K562 (cell line): Measurements from ENCODE around the gene FOXS1. TPM values are rescaled to one million over a fixed set of nuclear protein-coding genes. Genes with fewer than 3 reads are reported as not detected.

ENCODE experiments used
- ATAC-seq: fragments of 200-7000 bp; cut with Tn5 transposase; 3 replicates; pipeline ENCODE4 v1.9.1; 2020; ENCODE audit warnings: moderate library complexity
- BruUV-seq: library from RNA; stranded (reverse); fragments of 400-500 nt; replicated peaks from 2 replicates; lab custom pipeline; 2021; lab: Mats Ljungman, UMichigan
- CTCF ChIA-PET: fragments of 300-600 bp; formaldehyde crosslinking; extraction: SDS; loops from one replicate; lab custom pipeline; 2021; ENCODE audit warnings: low intra/inter-chr PET ratio; lab: Yijun Ruan, JAX
- POLR2A ChIA-PET: fragments of 300-600, 350-650 bp; sonication (Branson Sonifier 250); formaldehyde crosslinking; extraction: SDS; loops from one replicate; lab custom pipeline; 2021; ENCODE audit warnings: antibody characterized with exemption, inconsistent platforms; lab: Yijun Ruan, JAX
- DNase-seq, 4 experiments: peaks; one replicate each; pipeline versions ENCODE4 v3.0.0 to v3.0.0-alpha.2; 2011 to 2018; ENCODE audit warnings: low spot score in 3 of 4, mixed read lengths in 3 of 4; ENCODE audit errors: extremely low read depth in 1 of 4
- FAIRE-seq: peaks from 2 replicates; lab custom pipeline; 2011; peaks lifted over from hg19 to GRCh38; lab: Jason Lieb, UNC
- H2AFZ ChIP-seq: 2 replicates; pipeline ENCODE4 v1.6.0; 2011; ENCODE audit warnings: low read depth, low read length, control low read depth, inconsistent platforms
- H3K27ac ChIP-seq: fragments of 200-600 bp; 3 replicates; pipeline ENCODE4 v1.8.0; 2011; ENCODE audit warnings: low read depth, mild to moderate bottlenecking, control low read depth, inconsistent platforms, low read length, moderate library complexity, mixed read lengths; ENCODE audit errors: extremely low read depth
- H3K27me3 ChIP-seq, 2 experiments: fragments of 300-600 bp in 1 of 2; 2 replicates in 1 of 2; 3 replicates in 1 of 2; pipeline versions ENCODE4 v1.6.0 to v1.8.0; 2011; ENCODE audit warnings: inconsistent platforms in 2 of 2, low read length in 2 of 2, mild to moderate bottlenecking in 1 of 2, mixed read lengths in 1 of 2, moderate library complexity in 1 of 2; ENCODE audit not compliant: control insufficient read depth in 2 of 2, insufficient read depth in 2 of 2
- H3K36me3 ChIP-seq: fragments of 300-600 bp; 3 replicates; pipeline ENCODE4 v1.8.0; 2011; ENCODE audit warnings: mild to moderate bottlenecking, low read length, inconsistent platforms; ENCODE audit not compliant: control insufficient read depth, insufficient read depth
- H3K4me1 ChIP-seq, 2 experiments: fragments of 200-600 bp in 1 of 2; replicated peaks in 1 of 2; 2 replicates in 1 of 2; 3 replicates in 1 of 2; pipeline versions ENCODE4 v1.5.1 to v1.8.0; 2011; ENCODE audit warnings: inconsistent platforms in 2 of 2, low read length in 2 of 2, mild to moderate bottlenecking in 1 of 2, mixed read lengths in 1 of 2, moderate library complexity in 1 of 2; ENCODE audit not compliant: control insufficient read depth in 2 of 2, insufficient read depth in 2 of 2
- H3K4me2 ChIP-seq: 2 replicates; pipeline ENCODE4 v1.6.1; 2011; ENCODE audit warnings: low read length, control low read depth, inconsistent platforms, mixed read lengths; ENCODE audit not compliant: insufficient read depth
- H3K4me3 ChIP-seq: fragments of 200-600 bp; sonication (generic), shearing (Covaris generic); 2 replicates; pipeline ENCODE4 v1.5.1; 2016; ENCODE audit warnings: control low read depth, inconsistent platforms
- H3K79me2 ChIP-seq: fragments of 200-600 bp; 3 replicates; pipeline ENCODE4 v1.8.0; 2011; ENCODE audit warnings: low read length, inconsistent platforms; ENCODE audit not compliant: control insufficient read depth, insufficient read depth
- H3K9ac ChIP-seq, 2 experiments: 2 replicates each; pipeline versions ENCODE4 v1.6.0 to v1.6.1; 2011; ENCODE audit warnings: low read depth in 2 of 2, low read length in 2 of 2, control low read depth in 1 of 2, inconsistent platforms in 1 of 2, mild to moderate bottlenecking in 1 of 2, mixed read lengths in 1 of 2; ENCODE audit not compliant: insufficient read depth in 1 of 2
- H3K9me1 ChIP-seq: one replicate; pipeline ENCODE4 v1.6.0; 2011; ENCODE audit warnings: inconsistent platforms, mild to moderate bottlenecking, low read length, moderate library complexity; ENCODE audit not compliant: control insufficient read depth, insufficient read depth
- H3K9me3 ChIP-seq: replicated peaks from 2 replicates; pipeline ENCODE4 v1.5.1; 2011; ENCODE audit warnings: low read depth, low read length, inconsistent platforms; ENCODE audit not compliant: control insufficient read depth, insufficient read depth
- H4K20me1 ChIP-seq: replicated peaks from 2 replicates; pipeline ENCODE4 v1.6.1; 2011; ENCODE audit warnings: low read length, inconsistent platforms, mixed read lengths; ENCODE audit not compliant: control insufficient read depth, insufficient read depth
- CREM ChIP-seq: IDR thresholded peaks from 2 replicates; pipeline ENCODE4 v1.6.1; 2014; ENCODE audit warnings: antibody characterized with exemption, low read depth
- IRF2 ChIP-seq: sonication (generic); formaldehyde crosslinking; IDR thresholded peaks from 2 replicates; pipeline ENCODE4 v1.8.1; 2022; ENCODE audit warnings: mild to moderate bottlenecking, missing genetic modification reagents
- JUND ChIP-seq, 2 experiments: IDR thresholded peaks; 2 replicates in 1 of 2; 3 replicates in 1 of 2; pipeline ENCODE4 v1.6.1; 2011; ENCODE audit warnings: borderline replicate concordance in 2 of 2, low read depth in 2 of 2, low read length in 2 of 2, improper control_type of control experiment in 1 of 2, missing biosample characterization in 1 of 2, missing genetic modification characterization in 1 of 2, missing genetic modification reagents in 1 of 2
- KDM1A ChIP-seq, 2 experiments: fragments of 450-650 bp; IDR thresholded peaks; 2 replicates each; pipeline ENCODE4 v1.6.1; 2016; ENCODE audit warnings: mild to moderate bottlenecking in 2 of 2
- MEF2A ChIP-seq: IDR thresholded peaks from 2 replicates; pipeline ENCODE4 v1.6.1; 2011; ENCODE audit warnings: low read depth, mild to moderate bottlenecking, low read length, moderate library complexity; ENCODE audit not compliant: control insufficient read depth
- MTA1 ChIP-seq: fragments of 450-650 bp; IDR thresholded peaks from 2 replicates; pipeline ENCODE4 v1.6.1; 2017; ENCODE audit warnings: borderline replicate concordance
- MXI1 ChIP-seq: IDR thresholded peaks from 2 replicates; pipeline ENCODE4 v1.6.1; 2011; ENCODE audit warnings: low read depth, mild to moderate bottlenecking, improper control_type of control experiment, low read length
- NBN ChIP-seq: fragments of 450-650 bp; IDR thresholded peaks from 2 replicates; pipeline ENCODE4 v1.6.1; 2016; ENCODE audit warnings: low read depth, mild to moderate bottlenecking
- NCOA2 ChIP-seq, 2 experiments: fragments of 450-650 bp; IDR thresholded peaks; 2 replicates each; pipeline ENCODE4 v1.6.1; 2018; ENCODE audit warnings: mild to moderate bottlenecking in 2 of 2, moderate library complexity in 1 of 2; ENCODE audit not compliant: partially characterized antibody in 2 of 2
- SMAD4 ChIP-seq: fragments of 250-450 bp; sonication (Bioruptor Pico); conservative IDR thresholded peaks from 2 replicates; pipeline ENCODE4 v1.8.0; 2021; ENCODE audit warnings: inconsistent platforms, mild to moderate bottlenecking, moderate library complexity
- SNIP1 ChIP-seq: fragments of 450-650 bp; IDR thresholded peaks from 2 replicates; pipeline ENCODE4 v1.7.1; 2017; ENCODE audit warnings: low read depth, mild to moderate bottlenecking
- ZFP30 ChIP-seq: fragments of 250-450 bp; sonication (Bioruptor Pico); IDR thresholded peaks from 2 replicates; pipeline ENCODE4 v1.8.0; 2022; ENCODE audit warnings: moderate library complexity, mild to moderate bottlenecking, inconsistent platforms, borderline replicate concordance
- ZNF384 ChIP-seq: IDR thresholded peaks from 2 replicates; pipeline ENCODE4 v1.6.1; 2012; ENCODE audit warnings: low read depth, low read length, improper control_type of control experiment
- WGBS: fragments of 100-300 bp; shearing (Covaris generic); methylation state at CpG from one replicate; pipeline ENCODE4 v1.1.6; 2016; ENCODE audit warnings: low coverage, mixed read lengths; ENCODE audit not compliant: insufficient coverage; ENCODE audit errors: missing lambda C conversion rate; 5-methylcytosine and 5-hydroxymethylcytosine counted together
- in situ Hi-C: fragments of 300-500 bp; cut with MboI; formaldehyde crosslinking; loops from 4 replicates; pipeline ENCODE4 v1.15.0; 2018; ENCODE audit warnings: inconsistent platforms, mixed read lengths
- intact Hi-C: fragments of 100-400 bp; cut with micrococcal nuclease; formaldehyde crosslinking; loops from 2 replicates; pipeline ENCODE4 v1.14.2; 2022
- polyA plus RNA-seq, 8 experiments: library from polyadenylated mRNA; depleted of rRNA in 4 of 8; stranded (reverse) in 5 of 8; unstranded in 3 of 8; fragments of >200 nt; fragmentation: Nextera tagmentation in 2 of 8; fragmentation: Illumina TruSeq in 1 of 8; extraction: Ambion mirVana in 2 of 8; extraction: Trizol in 1 of 8; gene quantifications; 2 replicates each; pipeline versions ENCODE4 v1.2.1 to v1.2.3, GENCODE V29; 2011 to 2014; ENCODE audit warnings: inconsistent platforms in 1 of 8, missing spikeins in 1 of 8
- total RNA-seq, 7 experiments: library from RNA; depleted of rRNA in 6 of 7; stranded (reverse); fragments of >200 nt in 6 of 7; fragmentation: Illumina TruSeq in 2 of 7; extraction: Trizol in 2 of 7; gene quantifications; 2 replicates each; pipeline versions ENCODE4 v1.2.1 to v1.2.3, GENCODE V29; 2011 to 2021; ENCODE audit warnings: low replicate concordance in 1 of 7
- TF ChIP-seq, protein P1 (sequence below), 2 experiments: fragments of 200-800 bp in 1 of 2; sonication (Bioruptor generic) in 1 of 2; sonication (generic) in 1 of 2; formaldehyde crosslinking in 1 of 2; IDR thresholded peaks in 1 of 2; conservative IDR thresholded peaks in 1 of 2; 2 replicates each; pipeline versions ENCODE4 v1.5.0 to v1.6.1; 2016 to 2020; ENCODE audit warnings: missing compliant biosample characterization in 1 of 2, missing genetic modification characterization in 1 of 2, missing genetic modification reagents in 1 of 2
- TF ChIP-seq, protein P2 (sequence below), 2 experiments: IDR thresholded peaks; 2 replicates each; pipeline ENCODE4 v1.6.1; 2011; ENCODE audit warnings: borderline replicate concordance in 1 of 2, control low read depth in 1 of 2, low read depth in 1 of 2, low read length in 1 of 2, mild to moderate bottlenecking in 1 of 2, mixed read lengths in 1 of 2, moderate library complexity in 1 of 2; ENCODE audit not compliant: insufficient read depth in 1 of 2, insufficient read length in 1 of 2, poor library complexity in 1 of 2, severe bottlenecking in 1 of 2; ENCODE audit errors: extremely low read depth in 1 of 2
- TF ChIP-seq, protein P3 (sequence below): fragments of 450-650 bp; formaldehyde crosslinking; IDR thresholded peaks from 2 replicates; pipeline ENCODE4 v1.4.0; 2022; ENCODE audit warnings: missing genetic modification characterization

FOXS1 gene
- total and polyA plus RNA-seq, 9 of the 15 experiments (the other 6 are each of a cell fraction or from before 2014, with no cell fraction given) = not detected

- no peaks in the 10 kb centered on the region for H3K79me2 ChIP-seq
- peaks cover 2% of the 10 kb centered on the region for H3K9me1 ChIP-seq
- in situ Hi-C loops (loop anchor here (5.0 kb wide), 1 partner anchor 88 kb away; the partner anchor contains the start of gene PDRG1), intact Hi-C loops (no loop called here)
- FAIRE-seq (no peak), ATAC-seq (no peak), DNase-seq (peak in 1 of 4 experiments; percentile 27)
- 5% methylated on average over 12 of the region's 12 CpGs for WGBS
- no peak overlapping the region for H2AFZ ChIP-seq
- BruUV-seq = no TSS peak
- H3K36me3 ChIP-seq = no peaks in the 10 kb centered on the region
- H3K9ac ChIP-seq = peak overlapping the region in 1 of 2 experiments; percentile 5; a peak in 1 of 4 replicates
- CTCF ChIA-PET = interaction anchor here (0.6 kb wide), 1 partner anchor 348 kb away, joined by 3 read pairs; no protein-coding TSS in a partner anchor
- no peak overlapping the region for H3K4me2 ChIP-seq
- POLR2A ChIA-PET = interaction anchor here (0.6 to 0.8 kb wide), 5 partner anchors 11 to 229 kb away, joined by 3 read pairs; no protein-coding TSS in a partner anchor
- peaks cover 0 to 19% of the 10 kb centered on the region in 2 experiments; a peak in 3 of 5 replicates for H3K4me1 ChIP-seq
- peaks cover 15% of the 10 kb centered on the region for H4K20me1 ChIP-seq
- H3K9me3 ChIP-seq = no peaks in the 10 kb centered on the region
- peaks cover 32 to 67% of the 10 kb centered on the region in 2 experiments for H3K27me3 ChIP-seq
- H3K27ac ChIP-seq = no peak overlapping the region
- H3K4me3 ChIP-seq = no peak overlapping the region
- TF ChIP-seq JUND (IDR thresholded peaks at IDR 0.05; ENCODE audit: borderline replicate concordance, low read depth, low read length) (peak; percentile 60), JUND (tag; IDR thresholded peaks at IDR 0.05; ENCODE audit: borderline replicate concordance, low read depth, low read length) (peak; percentile 57; the same call in 1 of the 3 replicates), SMAD4 (CRISPR knock-in tag) (no peak), ZFP30 (CRISPR knock-in tag) (no peak), CREM (peak; percentile 53), MTA1 (no peak), NCOA2 (IDR thresholded peaks at IDR 0.05; ENCODE audit: partially characterized antibody in 2 of 2) (no peak), NBN (no peak), ZNF384 (no peak), SNIP1 (no peak), IRF2 (CRISPR knock-in tag) (no peak), MEF2A (no peak), MXI1 (no peak), KDM1A (IDR thresholded peaks at IDR 0.05) (peak in 1 of 2 experiments; percentile 79; a peak in 2 of 4 replicates)
- TF ChIP-seq, protein P1, sequence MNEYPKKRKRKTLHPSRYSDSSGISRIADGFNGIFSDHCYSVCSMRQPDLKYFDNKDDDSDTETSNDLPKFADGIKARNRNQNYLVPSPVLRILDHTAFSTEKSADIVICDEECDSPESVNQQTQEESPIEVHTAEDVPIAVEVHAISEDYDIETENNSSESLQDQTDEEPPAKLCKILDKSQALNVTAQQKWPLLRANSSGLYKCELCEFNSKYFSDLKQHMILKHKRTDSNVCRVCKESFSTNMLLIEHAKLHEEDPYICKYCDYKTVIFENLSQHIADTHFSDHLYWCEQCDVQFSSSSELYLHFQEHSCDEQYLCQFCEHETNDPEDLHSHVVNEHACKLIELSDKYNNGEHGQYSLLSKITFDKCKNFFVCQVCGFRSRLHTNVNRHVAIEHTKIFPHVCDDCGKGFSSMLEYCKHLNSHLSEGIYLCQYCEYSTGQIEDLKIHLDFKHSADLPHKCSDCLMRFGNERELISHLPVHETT (CRISPR knock-in tag; conservative IDR thresholded peaks at IDR 0.05 in 1 of 2, IDR thresholded peaks at IDR 0.05 in 1 of 2) = no peak
- TF ChIP-seq, protein P2, sequence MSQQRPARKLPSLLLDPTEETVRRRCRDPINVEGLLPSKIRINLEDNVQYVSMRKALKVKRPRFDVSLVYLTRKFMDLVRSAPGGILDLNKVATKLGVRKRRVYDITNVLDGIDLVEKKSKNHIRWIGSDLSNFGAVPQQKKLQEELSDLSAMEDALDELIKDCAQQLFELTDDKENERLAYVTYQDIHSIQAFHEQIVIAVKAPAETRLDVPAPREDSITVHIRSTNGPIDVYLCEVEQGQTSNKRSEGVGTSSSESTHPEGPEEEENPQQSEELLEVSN (IDR thresholded peaks at IDR 0.05; ENCODE audit: borderline replicate concordance in 1 of 2, extremely low read depth in 1 of 2, insufficient read depth in 1 of 2, insufficient read length in 1 of 2, low read depth in 1 of 2, low read length in 1 of 2, poor library complexity in 1 of 2, severe bottlenecking in 1 of 2) = no peak
- TF ChIP-seq, protein P3, sequence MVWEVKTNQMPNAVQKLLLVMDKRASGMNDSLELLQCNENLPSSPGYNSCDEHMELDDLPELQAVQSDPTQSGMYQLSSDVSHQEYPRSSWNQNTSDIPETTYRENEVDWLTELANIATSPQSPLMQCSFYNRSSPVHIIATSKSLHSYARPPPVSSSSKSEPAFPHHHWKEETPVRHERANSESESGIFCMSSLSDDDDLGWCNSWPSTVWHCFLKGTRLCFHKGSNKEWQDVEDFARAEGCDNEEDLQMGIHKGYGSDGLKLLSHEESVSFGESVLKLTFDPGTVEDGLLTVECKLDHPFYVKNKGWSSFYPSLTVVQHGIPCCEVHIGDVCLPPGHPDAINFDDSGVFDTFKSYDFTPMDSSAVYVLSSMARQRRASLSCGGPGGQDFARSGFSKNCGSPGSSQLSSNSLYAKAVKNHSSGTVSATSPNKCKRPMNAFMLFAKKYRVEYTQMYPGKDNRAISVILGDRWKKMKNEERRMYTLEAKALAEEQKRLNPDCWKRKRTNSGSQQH (CRISPR knock-in tag) = no peak
Measured at GRCh38 chr20:31864521-31865400, 19.4 kb upstream of the FOXS1 start.
